Keratinocyte (primary cell): Measurements from ENCODE around the gene SGCB. TPM values are rescaled to one million over a fixed set of nuclear protein-coding genes. Genes with fewer than 3 reads are reported as not detected.

Experiments
- DNase-seq: peaks from one replicate; pipeline ENCODE4 v3.0.0-alpha.2; 2011; ENCODE audit warnings: low read depth, missing footprints, low spot score
- FAIRE-seq: peaks from 2 replicates; lab custom pipeline; 2011; peaks lifted over from hg19 to GRCh38; lab: Jason Lieb, UNC
- H2AFZ ChIP-seq: 2 replicates; pipeline ENCODE4 v1.6.0; 2012; ENCODE audit warnings: low read length, control low read depth, inconsistent platforms; ENCODE audit not compliant: control insufficient read depth
- H3K27ac ChIP-seq: 2 replicates; pipeline ENCODE4 v1.5.1; 2011; ENCODE audit warnings: low read length; ENCODE audit not compliant: control insufficient read depth, insufficient read depth
- H3K27me3 ChIP-seq: 3 replicates; pipeline ENCODE4 v1.6.0; 2011; ENCODE audit warnings: low read length; ENCODE audit not compliant: control insufficient read depth, insufficient read depth; ENCODE audit errors: extremely low read depth
- H3K36me3 ChIP-seq, 2 experiments: 2 replicates in 1 of 2; 3 replicates in 1 of 2; pipeline ENCODE4 v1.5.1; 2011; ENCODE audit warnings: low read length in 2 of 2, mild to moderate bottlenecking in 1 of 2; ENCODE audit not compliant: control insufficient read depth in 2 of 2, insufficient read depth in 2 of 2; ENCODE audit errors: extremely low read depth in 1 of 2
- H3K4me1 ChIP-seq: 3 replicates; pipeline ENCODE4 v1.5.1; 2011; ENCODE audit warnings: low read length; ENCODE audit not compliant: control insufficient read depth, insufficient read depth; ENCODE audit errors: extremely low read depth
- H3K4me2 ChIP-seq: 3 replicates; pipeline ENCODE4 v1.6.0; 2011; ENCODE audit warnings: low read depth, low read length; ENCODE audit not compliant: control insufficient read depth, insufficient read depth; ENCODE audit errors: extremely low read depth
- H3K4me3 ChIP-seq, 3 experiments: fragments of 200-600 bp in 1 of 3; sonication (generic) in 1 of 3; 2 replicates in 2 of 3; 3 replicates in 1 of 3; pipeline ENCODE4 v1.5.1; 2011 to 2016; ENCODE audit warnings: low read length in 3 of 3, mild to moderate bottlenecking in 3 of 3, control low read depth in 2 of 3, inconsistent platforms in 1 of 3, low read depth in 1 of 3, mixed read lengths in 1 of 3, mixed run types in 1 of 3, moderate library complexity in 1 of 3; ENCODE audit not compliant: control insufficient read depth in 2 of 3, insufficient read depth in 2 of 3; ENCODE audit errors: extremely low read depth in 1 of 3
- H3K79me2 ChIP-seq: 2 replicates; pipeline ENCODE4 v1.6.0; 2012; ENCODE audit warnings: low read length; ENCODE audit not compliant: control insufficient read depth, insufficient read depth
- H3K9ac ChIP-seq: 3 replicates; pipeline ENCODE4 v1.6.0; 2011; ENCODE audit warnings: low read length; ENCODE audit not compliant: control insufficient read depth, insufficient read depth; ENCODE audit errors: extremely low read depth
- H3K9me1 ChIP-seq: 3 replicates; pipeline ENCODE4 v1.6.0; 2011; ENCODE audit warnings: low read length; ENCODE audit not compliant: control insufficient read depth, insufficient read depth; ENCODE audit errors: extremely low read depth
- H3K9me3 ChIP-seq: 2 replicates; pipeline ENCODE4 v1.5.1; 2012; ENCODE audit warnings: low read depth, low read length; ENCODE audit not compliant: control insufficient read depth
- H4K20me1 ChIP-seq: 3 replicates; pipeline ENCODE4 v1.6.0; 2011; ENCODE audit warnings: low read length; ENCODE audit not compliant: control insufficient read depth, insufficient read depth; ENCODE audit errors: extremely low read depth
- CTCF ChIP-seq, 3 experiments: IDR thresholded peaks in 1 of 3; conservative IDR thresholded peaks in 1 of 3; optimal IDR thresholded peaks in 1 of 3; 2 replicates in 2 of 3; 3 replicates in 1 of 3; pipeline versions ENCODE3 to v1.5.1; 2011; ENCODE audit warnings: low read length in 3 of 3, mild to moderate bottlenecking in 3 of 3, moderate library complexity in 2 of 3, control low read depth in 1 of 3, inconsistent platforms in 1 of 3; ENCODE audit not compliant: insufficient read depth in 2 of 3; ENCODE audit errors: extremely low read depth in 1 of 3
- EZH2 ChIP-seq: IDR thresholded peaks from one replicate; pipeline ENCODE4 v1.6.1; 2012; ENCODE audit warnings: inconsistent platforms, mild to moderate bottlenecking, low read length, moderate library complexity
- dilution Hi-C: fragments of 300-500 bp; cut with MboI; formaldehyde crosslinking; loops from one replicate; pipeline ENCODE4 v1.7.0; 2020; ENCODE audit warnings: low sequenced_read_pairs; ENCODE audit not compliant: extremely low pct_ligation_motif_present
- polyA plus RNA-seq, 5 experiments: library from polyadenylated mRNA; depleted of rRNA in 3 of 5; stranded (reverse) in 3 of 5; stranded (forward) in 1 of 5; unstranded in 1 of 5; fragments of >200 nt; gene quantifications; 1 replicate in 1 of 5; 2 replicates in 3 of 5; 3 replicates in 1 of 5; pipeline versions ENCODE4 v1.2.1 to v1.2.3, GENCODE V29; 2011 to 2012; ENCODE audit warnings: missing spikeins in 2 of 5, low read depth in 1 of 5, low replicate concordance in 1 of 5

Gene SGCB
- polyA plus RNA-seq, 1 donor (not counting 4 experiments of a cell fraction or from before 2014, with no cell fraction given), result 18.3 TPM

GRCh38 chr4:52012651-52013050, 25.4 kb downstream of the SGCB start:
- no peaks in the 10 kb centered on the region for H3K79me2 ChIP-seq
- no peaks in the 10 kb centered on the region for H3K9me1 ChIP-seq
- no peaks in the 10 kb centered on the region for H4K20me1 ChIP-seq
- no peak overlapping the region for H3K27ac ChIP-seq
- H2AFZ ChIP-seq, result no peak overlapping the region
- no peak for FAIRE-seq
- no peak for DNase-seq
- no peaks in the 10 kb centered on the region for H3K36me3 ChIP-seq
- dilution Hi-C loops, result no loop called here
- H3K4me3 ChIP-seq, result no peak overlapping the region
- H3K9me3 ChIP-seq, result no peaks in the 10 kb centered on the region
- no peaks in the 10 kb centered on the region for H3K4me1 ChIP-seq
- no peaks in the 10 kb centered on the region for H3K27me3 ChIP-seq
- H3K4me2 ChIP-seq, result no peak overlapping the region
- TF ChIP-seq EZH2 (no peak), CTCF (optimal IDR thresholded peaks at IDR 0.05 in 1 of 3, IDR thresholded peaks at IDR 0.05 in 1 of 3, conservative IDR thresholded peaks at IDR 0.05 in 1 of 3; ENCODE audit: extremely low read depth in 1 of 3, insufficient read depth in 2 of 3, low read length in 3 of 3) (no peak)
- no peak overlapping the region for H3K9ac ChIP-seq

GRCh38 chr4:52010986-52011385, 27.1 kb downstream of the SGCB start:
- no peaks in the 10 kb centered on the region for H3K4me1 ChIP-seq
- H3K27me3 ChIP-seq, result no peaks in the 10 kb centered on the region
- H2AFZ ChIP-seq, result no peak overlapping the region
- no peaks in the 10 kb centered on the region for H3K9me3 ChIP-seq
- no peak overlapping the region for H3K4me2 ChIP-seq
- FAIRE-seq (no peak), DNase-seq (no peak)
- no peak overlapping the region for H3K27ac ChIP-seq
- dilution Hi-C loops, result no loop called here
- TF ChIP-seq CTCF (optimal IDR thresholded peaks at IDR 0.05 in 1 of 3, IDR thresholded peaks at IDR 0.05 in 1 of 3, conservative IDR thresholded peaks at IDR 0.05 in 1 of 3; ENCODE audit: extremely low read depth in 1 of 3, insufficient read depth in 2 of 3, low read length in 3 of 3) (no peak), EZH2 (no peak)
- no peaks in the 10 kb centered on the region for H3K36me3 ChIP-seq
- no peak overlapping the region for H3K4me3 ChIP-seq
- H3K9me1 ChIP-seq, result no peaks in the 10 kb centered on the region
- H3K9ac ChIP-seq, result no peak overlapping the region
- H3K79me2 ChIP-seq, result no peaks in the 10 kb centered on the region
- no peaks in the 10 kb centered on the region for H4K20me1 ChIP-seq
